HG03064 (cell line): Measurements from ENCODE around the gene CREBL2.

Source experiments
- ATAC-seq: cut with Tn5 transposase; IDR thresholded peaks from one replicate; pipeline ENCODE4 v1.9.1; 2021; ENCODE audit warnings: low read depth; ENCODE audit not compliant: unreplicated experiment

Gene CREBL2

DNA sequence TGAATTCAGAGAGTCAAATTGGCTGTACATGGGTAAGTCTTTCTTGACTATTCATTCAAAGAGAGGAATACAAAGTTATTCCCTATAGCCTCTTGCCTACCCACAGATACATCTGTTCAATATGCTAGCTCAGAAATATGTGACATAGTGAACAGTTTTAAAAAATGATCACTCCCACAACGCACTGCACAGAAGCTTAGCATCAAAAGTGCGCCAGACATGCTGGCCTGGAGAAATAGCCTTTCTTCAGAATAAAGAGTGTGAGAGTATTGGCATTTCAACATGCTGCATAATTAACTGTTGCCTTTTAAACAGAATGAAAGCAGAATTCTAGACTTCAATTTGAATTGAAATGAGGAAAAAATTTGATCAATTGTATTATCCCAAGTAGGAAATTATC lies 57.3 kb downstream of the CREBL2 start:
- ATAC-seq, result no peak

DNA sequence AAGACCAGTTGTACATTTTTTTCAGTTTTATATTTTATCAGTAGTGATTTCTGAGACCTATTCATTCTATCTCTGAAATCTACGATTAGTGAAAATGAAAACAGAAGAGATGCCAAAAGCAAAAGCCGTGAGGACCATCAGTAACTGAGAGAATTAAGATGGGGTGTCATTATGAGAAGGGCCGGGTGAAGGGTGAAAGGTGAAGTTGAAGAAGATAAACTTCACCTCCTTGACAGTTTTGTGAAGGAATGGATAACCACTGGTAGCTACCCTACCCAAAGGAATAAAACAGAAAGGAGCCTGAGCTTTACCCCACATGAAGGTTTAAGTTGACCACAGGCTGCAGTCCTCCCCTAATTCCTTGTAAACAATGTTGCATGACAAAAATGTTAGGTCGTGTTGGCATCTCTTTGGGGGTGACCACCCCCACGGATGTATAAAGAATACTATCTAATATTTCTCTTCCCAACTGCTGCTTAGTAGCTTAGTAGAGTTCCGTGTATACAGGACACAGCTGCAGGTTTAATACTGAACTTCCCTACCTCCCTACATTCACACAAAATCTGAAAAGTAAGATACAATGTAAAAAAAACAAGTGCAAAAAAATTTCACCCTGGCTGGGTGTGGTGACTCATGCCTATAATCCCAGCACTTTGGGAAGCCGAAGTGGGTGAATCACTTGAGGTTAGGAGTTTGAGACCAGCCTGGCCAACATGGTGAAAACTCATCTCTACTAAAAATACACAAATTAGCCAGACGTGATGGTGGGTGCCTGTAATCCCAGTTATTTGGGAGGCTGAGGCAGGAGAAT lies 60.4 kb downstream of the CREBL2 start:
- no peak for ATAC-seq

DNA sequence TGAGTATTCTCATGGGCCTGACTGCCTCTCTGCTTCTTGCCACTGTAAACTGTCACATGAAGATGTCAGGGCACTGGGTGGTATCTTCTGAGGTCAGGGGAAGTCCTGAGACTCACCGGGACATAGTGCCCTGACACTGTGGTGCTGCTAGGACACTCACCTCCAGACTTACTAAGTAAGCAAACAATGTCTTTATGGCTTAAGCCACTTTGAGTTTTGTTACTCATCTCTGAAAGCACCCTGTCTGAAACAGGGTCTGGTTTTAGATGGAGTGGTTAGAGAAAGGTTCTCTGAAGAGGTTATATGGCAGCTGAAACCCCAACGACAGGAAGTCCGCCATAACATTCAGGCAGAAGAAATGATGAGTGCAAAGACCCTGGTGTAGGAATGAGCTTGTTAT lies 61.6 kb downstream of the CREBL2 start:
- peak; percentile 70 for ATAC-seq

DNA sequence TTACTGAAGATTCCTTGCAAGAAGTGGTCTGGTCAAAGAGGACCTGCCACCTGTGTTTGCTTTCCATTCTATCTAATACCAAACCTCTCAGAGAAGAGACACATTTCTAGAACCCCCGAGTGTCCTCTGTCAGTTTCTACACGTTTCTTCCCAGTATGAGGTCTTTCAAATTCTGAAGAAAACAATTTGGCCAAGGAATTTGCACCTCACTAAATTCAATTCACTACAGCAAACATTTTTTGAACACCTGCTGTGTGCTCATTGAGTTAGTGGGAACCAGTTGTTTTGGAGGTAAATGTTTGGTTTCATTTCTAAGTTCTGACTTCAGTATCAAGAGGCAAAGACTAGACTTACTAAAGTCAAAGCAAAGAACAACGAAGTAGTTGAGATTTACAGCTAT lies 64.9 kb downstream of the CREBL2 start:
- no peak for ATAC-seq

DNA sequence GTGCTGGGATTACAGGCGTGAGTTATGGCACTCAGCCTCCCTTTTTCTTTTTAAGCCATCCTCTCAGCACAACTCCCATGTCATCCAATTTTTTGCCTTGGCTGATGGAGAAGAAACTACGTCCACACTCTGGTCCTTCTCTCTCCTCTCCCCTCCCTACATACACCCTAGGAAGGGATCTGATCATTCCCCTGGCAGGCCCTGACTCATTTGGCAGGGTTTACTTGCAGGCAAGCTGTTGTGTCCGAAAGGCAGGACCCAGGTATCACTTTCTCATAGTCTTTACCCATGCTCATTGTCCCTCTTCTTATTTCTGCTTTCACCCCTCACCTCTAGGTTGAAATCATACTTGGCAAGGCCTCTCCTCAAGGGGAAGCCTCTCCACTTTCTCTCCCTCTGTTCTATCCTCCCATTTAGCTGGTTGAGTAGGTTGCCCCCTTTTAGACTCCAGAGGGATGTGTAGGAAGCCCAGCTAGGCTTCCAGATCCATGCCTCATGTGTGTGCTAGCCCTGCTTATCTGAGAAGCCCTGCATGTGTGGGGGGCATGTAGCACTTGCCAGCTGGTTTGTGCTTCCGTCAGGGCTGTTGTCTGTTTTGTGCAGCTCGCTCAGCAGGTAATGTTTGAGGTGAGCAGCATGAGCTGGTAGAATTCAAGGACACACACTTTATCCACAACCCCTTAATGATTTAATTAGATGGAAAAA lies 69.5 kb downstream of the CREBL2 start:
- no peak for ATAC-seq

DNA sequence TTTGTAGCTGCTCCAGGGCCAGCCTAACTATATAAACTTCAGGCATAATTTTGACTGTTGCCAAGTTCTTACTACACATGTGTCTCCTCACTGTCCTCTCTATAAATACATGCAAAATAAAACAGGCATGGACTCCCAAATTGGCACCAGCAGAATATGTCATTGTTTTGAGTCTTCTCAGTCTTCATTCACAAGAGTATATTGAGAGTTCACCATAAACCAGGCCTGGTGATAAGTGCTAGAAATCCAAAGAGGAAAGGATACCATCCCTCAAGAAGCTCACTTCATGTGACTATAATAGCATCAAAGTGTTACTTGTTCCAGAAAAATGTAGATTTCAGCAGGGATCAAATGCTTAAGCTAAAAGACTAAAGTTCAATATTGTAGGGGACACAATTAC lies 70.6 kb downstream of the CREBL2 start:
- ATAC-seq, result no peak

DNA sequence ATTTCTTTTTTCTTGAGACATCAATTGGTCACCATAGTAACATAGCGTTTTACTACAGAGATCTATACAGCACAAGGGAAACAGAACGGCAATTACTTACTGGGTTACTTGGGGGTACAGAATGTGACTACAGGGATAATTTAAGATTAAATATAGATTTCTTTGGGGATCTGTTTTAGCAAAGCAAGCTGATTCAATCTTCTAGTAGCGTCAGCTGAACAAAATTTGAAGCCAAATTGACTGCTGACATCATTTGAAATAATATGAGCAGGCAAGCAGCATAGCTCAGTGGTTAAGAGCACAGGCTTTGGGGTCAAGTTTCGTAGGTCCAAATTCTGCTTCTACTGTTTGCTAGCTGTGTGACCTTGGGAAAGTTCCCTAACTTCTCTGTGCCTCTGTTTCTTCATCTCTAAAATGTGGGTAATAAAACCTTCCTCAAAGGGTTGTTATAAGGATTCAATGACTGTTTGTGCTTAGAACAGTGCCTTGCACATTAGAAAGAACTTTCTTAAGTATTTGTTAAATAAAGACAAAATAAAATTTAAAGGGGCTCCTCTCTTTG lies 71.5 kb downstream of the CREBL2 start:
- ATAC-seq, result no peak

DNA sequence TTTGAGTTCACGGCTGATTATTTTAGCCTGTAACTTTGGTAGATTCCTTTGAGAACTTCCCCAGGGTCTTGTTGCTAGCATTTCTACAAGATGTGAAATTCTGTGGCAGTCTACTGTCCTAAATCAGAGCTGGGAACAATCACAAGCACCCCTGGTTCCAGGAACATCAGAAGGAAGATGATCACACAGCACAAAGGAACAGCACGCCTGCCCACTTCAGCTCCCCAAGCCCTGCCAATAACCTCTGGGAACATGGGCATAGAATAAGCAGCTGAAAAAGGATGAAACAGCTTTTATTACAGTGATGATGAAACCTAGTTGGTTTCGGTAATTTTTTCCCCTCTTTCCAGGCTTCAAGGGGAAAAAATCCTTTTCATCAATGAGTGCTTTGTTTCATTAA lies 72.0 kb downstream of the CREBL2 start:
- no peak for ATAC-seq

DNA sequence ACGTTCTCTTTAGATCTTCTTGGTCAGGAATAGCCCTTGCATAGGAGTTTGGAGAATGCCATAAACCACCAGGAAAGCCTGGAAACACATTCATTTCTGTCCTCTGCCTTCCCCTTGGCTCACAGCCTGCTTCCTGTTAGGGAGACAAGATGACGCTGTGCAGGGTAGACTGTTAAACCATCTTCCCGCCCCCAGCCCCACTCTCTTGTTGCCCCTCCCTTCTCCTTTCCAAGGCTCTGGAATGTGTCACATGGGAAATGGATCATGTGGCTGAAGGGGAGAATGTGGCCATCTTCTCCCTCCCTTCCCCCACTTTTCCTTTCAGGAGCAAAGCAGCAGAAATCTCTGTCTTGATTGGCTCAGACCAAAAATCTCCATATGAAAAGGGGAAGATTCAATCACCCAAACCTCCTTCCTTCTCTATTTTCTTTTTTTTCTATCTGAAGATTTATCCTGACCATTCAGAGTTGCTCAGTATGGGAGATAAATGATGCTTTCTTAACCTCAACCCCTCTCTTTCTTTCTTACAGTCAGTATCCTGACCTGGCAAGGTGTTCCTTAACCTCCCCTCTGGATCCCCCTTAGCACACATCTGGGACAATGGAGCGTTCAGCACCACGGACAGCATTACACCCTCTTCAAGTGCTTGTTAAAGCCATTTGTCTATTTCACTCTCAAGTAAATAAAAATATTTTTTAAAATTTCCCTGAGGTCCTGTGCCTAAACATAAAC lies 72.9 kb downstream of the CREBL2 start:
- ATAC-seq, result no peak

DNA sequence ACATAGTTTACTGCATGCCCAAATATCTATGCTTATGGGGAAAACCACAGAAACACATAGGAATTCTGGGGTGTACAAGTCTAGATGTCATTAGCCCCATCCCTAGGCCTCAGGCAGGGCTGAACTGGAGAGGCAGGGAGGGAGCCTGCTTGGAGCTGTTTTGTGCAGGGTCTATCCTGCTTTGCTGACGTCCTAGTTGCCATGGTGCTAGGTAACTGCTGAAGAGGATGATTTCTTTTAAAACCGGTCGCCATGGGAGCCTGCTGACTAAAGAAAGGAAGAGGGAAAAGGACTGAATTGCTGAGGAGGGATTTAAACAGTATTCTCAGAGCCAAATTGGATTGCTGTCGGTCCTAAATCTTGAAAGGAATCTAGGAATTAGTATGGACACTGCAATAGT lies 73.6 kb downstream of the CREBL2 start:
- no peak for ATAC-seq

DNA sequence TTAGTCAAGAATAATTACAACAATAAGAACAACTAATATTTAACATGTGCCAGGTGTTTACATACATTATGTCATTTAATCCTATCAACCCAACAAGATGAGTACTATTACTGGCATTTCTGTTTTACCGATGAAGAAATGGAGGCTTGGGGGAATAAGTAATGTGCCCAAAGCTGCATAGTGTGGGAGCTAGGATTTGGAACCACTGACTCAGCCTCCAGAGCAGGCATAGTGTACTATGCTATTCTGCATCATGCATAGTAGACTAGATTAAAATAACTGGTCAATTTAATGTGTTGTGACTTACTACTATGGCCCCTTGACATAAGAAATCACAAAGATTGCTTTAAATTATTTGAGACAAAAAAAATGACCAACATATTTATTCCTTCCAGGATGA lies 74.8 kb downstream of the CREBL2 start:
- ATAC-seq, result no peak

DNA sequence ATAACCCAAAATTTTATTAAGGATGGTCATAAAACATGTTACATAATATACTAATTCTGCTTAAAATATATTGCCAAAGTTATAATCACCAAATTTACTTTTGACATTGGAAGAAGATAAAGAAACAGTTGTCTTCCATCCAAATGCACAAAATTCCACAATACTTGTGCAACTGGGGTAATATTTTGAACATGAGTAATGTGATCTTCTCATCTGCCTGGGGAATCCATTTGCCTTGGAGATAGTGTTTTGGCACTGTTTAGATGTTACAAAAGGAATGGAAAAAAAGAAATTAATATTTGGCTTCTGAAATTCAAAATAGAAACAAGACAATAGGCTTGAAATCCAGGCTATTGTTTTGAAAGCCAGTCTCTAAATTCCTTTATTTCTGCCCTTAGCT lies 75.2 kb downstream of the CREBL2 start:
- no peak for ATAC-seq

DNA sequence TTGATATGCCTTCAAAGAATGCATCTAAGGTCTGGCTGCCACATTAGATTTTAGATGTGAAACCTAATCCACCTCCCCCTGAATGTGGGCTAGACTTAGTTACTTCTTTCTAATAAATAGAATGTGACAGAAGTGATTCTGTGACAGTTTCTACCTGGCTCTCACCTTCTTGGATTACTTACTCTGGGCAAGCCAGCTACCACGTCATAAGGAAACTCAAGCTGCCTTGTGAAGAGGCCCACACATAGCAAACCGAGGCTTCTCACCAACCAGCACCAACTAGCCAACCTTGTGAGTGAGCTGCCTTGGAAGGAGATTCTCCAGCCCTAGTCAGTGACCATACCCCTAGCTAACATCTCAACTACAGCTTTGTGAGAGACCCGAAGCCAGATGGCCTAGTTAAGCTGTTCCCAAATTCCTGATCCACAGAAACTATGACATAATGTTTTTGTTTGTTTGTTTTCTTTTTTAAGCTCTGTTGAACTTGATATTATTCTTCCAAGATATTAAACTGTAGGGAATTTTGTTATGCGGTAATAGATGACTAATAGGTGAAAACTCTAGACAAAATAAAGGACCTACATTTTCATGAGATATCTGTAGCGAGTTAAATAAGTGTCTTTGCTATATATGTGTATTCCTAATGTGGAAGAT lies 78.1 kb downstream of the CREBL2 start:
- no peak for ATAC-seq

DNA sequence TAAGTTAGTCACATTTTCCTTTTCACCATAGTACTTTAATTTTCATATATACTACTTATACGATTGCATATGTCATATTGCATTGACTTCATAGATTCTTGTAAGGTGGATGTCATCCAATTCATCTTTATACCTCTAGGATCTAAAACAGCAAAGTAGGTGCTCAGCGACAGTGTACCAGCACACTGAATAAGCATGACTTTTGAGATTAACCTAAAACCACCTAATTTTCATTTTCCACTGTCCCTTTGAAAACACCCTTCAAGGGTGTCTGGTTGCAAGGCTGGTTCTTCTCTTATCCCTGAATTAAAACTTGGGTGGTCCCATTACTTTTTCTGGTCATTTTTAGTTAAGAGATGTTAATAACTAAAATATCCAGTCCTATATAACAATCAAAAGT lies 79.9 kb downstream of the CREBL2 start:
- ATAC-seq, result no peak

DNA sequence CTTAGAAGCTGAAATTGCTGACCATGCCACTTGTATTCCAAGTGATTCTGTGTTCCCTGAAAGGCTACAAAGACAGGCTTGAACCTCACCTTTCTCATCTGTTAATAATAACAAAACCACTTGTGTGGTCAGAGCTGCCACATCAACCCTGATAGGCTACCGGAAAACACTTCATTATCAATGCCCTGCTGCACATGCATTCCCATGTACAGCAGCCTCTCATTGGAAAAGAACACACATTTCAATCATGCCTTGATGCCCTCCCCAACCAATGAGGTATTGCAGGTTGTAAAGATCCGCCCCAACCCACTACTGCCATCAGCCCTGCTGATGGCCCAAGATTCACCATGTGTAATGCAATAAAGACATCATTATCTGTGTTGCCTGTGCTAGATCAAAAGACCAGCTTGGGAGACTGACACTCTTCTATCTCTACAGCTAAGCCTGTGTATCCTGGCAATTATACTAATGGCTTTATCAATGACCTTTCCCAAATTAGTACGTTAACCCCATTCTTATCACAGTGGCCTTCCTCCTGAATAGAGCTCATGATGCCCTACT lies 81.5 kb downstream of the CREBL2 start:
- ATAC-seq, result no peak
